ENCODE results near the gene VCX3A. TPM values are rescaled to one million over a fixed set of nuclear protein-coding genes. Genes with fewer than 3 reads are reported as not detected.

Gene VCX3A
- total and polyA plus RNA-seq, 10 of the 15 experiments (the other 5 are each of a cell fraction or from before 2014, with no cell fraction given), result 0.28 TPM; not detected in 9

DNA sequence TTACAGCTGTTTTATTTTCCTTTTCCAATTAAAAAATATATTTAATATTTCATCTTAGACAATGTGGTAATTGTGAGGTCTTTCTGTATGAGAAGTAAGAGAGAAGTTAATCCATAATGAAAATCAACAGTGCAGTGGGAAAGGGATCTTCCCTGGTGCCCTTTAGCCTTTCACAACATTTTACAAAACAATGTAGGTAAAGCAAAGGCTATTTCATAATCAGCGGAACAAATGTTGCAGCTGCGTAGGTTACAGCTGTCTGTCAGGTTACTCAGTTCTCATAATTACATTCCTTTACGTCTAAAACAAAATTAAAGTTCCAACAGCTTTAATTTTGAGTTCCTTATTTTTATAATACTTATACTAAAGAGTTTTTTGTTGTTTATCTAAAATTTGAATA is 22.8 kb upstream of the VCX3A start:
- Histone ChIP-seq H3K36me3 (ENCODE audit: control insufficient read depth in 2 of 2, insufficient read depth in 2 of 2, low read length in 1 of 2) (no peaks in the 10 kb centered on the region), H3K4me1 (ENCODE audit: control insufficient read depth, insufficient read depth, low read length) (no peaks in the 10 kb centered on the region), H3K9ac (ENCODE audit: control insufficient read depth, insufficient read depth, low read length) (no peak overlapping the region), H3K79me2 (ENCODE audit: control insufficient read depth, insufficient read depth, low read length) (no peaks in the 10 kb centered on the region), H3K27ac (ENCODE audit: control insufficient read depth, insufficient read depth) (no peak overlapping the region), H3K9me3 (replicated peaks; ENCODE audit: control insufficient read depth, insufficient read depth, low read length) (no peaks in the 10 kb centered on the region; the same call in 2 of the 3 replicates), H2AFZ (ENCODE audit: control insufficient read depth, low read depth, low read length) (no peak overlapping the region), H3K27me3 (replicated peaks in 1 of 2; ENCODE audit: control insufficient read depth in 2 of 2, insufficient read depth in 2 of 2, low read length in 1 of 2) (no peaks in the 10 kb centered on the region), H3K4me3 (no peak overlapping the region), H4K20me1 (ENCODE audit: control insufficient read depth, insufficient read depth) (no peaks in the 10 kb centered on the region), H3K4me2 (ENCODE audit: control insufficient read depth, insufficient read depth) (no peak overlapping the region)
- intact Hi-C loops (cut with micrococcal nuclease; ENCODE audit: unreplicated experiment) (no loop called here), in situ Hi-C loops (cut with MboI) (no loop called here)
- ChIA-PET RAD21 (ENCODE audit: unreplicated experiment) (no interaction called here), POLR2A (no interaction called here), CTCF (no interaction called here), SMC1A (ENCODE audit: uncharacterized antibody, unreplicated experiment) (interaction anchor here (1.1 kb wide), 1 partner anchor 168 kb away, joined by 3 read pairs; no protein-coding TSS in a partner anchor)
- TF ChIP-seq, protein P1, sequence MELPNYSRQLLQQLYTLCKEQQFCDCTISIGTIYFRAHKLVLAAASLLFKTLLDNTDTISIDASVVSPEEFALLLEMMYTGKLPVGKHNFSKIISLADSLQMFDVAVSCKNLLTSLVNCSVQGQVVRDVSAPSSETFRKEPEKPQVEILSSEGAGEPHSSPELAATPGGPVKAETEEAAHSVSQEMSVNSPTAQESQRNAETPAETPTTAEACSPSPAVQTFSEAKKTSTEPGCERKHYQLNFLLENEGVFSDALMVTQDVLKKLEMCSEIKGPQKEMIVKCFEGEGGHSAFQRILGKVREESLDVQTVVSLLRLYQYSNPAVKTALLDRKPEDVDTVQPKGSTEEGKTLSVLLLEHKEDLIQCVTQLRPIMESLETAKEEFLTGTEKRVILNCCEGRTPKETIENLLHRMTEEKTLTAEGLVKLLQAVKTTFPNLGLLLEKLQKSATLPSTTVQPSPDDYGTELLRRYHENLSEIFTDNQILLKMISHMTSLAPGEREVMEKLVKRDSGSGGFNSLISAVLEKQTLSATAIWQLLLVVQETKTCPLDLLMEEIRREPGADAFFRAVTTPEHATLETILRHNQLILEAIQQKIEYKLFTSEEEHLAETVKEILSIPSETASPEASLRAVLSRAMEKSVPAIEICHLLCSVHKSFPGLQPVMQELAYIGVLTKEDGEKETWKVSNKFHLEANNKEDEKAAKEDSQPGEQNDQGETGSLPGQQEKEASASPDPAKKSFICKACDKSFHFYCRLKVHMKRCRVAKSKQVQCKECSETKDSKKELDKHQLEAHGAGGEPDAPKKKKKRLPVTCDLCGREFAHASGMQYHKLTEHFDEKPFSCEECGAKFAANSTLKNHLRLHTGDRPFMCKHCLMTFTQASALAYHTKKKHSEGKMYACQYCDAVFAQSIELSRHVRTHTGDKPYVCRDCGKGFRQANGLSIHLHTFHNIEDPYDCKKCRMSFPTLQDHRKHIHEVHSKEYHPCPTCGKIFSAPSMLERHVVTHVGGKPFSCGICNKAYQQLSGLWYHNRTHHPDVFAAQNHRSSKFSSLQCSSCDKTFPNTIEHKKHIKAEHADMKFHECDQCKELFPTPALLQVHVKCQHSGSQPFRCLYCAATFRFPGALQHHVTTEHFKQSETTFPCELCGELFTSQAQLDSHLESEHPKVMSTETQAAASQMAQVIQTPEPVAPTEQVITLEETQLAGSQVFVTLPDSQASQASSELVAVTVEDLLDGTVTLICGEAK (IDR thresholded peaks at IDR 0.05; ENCODE audit: borderline replicate concordance), result no peak
- no peak for TF ChIP-seq NR2C2 (IDR thresholded peaks at IDR 0.05; ENCODE audit: borderline replicate concordance, control insufficient read depth, insufficient read length, low read depth)
- TF ChIP-seq BRCA1 (IDR thresholded peaks at IDR 0.05; ENCODE audit: low read depth, low read length), result no peak
- no peak for TF ChIP-seq BCL11A (IDR thresholded peaks at IDR 0.05; ENCODE audit: low read depth, low read length)
- TF ChIP-seq SMC3 (IDR thresholded peaks at IDR 0.05; ENCODE audit: borderline replicate concordance, low read length), result no peak
- no peak for TF ChIP-seq CREB1 (IDR thresholded peaks at IDR 0.05; ENCODE audit: low read depth)
- TF ChIP-seq SMARCA5 (IDR thresholded peaks at IDR 0.05), result no peak
- no peak for TF ChIP-seq ESRRA (IDR thresholded peaks at IDR 0.05; ENCODE audit: low read length)
- no peak for TF ChIP-seq ZNF622 (IDR thresholded peaks at IDR 0.05)
- no peak for TF ChIP-seq USF1 (IDR thresholded peaks at IDR 0.05; ENCODE audit: borderline replicate concordance, extremely low read length, insufficient read depth, low read depth, low read length)
- TF ChIP-seq IKZF2 (IDR thresholded peaks at IDR 0.05), result no peak
- no peak for TF ChIP-seq ZNF687 (IDR thresholded peaks at IDR 0.05)
- no peak for TF ChIP-seq NFYA (IDR thresholded peaks at IDR 0.05; ENCODE audit: borderline replicate concordance, low read depth, low read length)
- no peak for TF ChIP-seq EP300 (IDR thresholded peaks at IDR 0.05; ENCODE audit: borderline replicate concordance in 1 of 2, control insufficient read depth in 1 of 2, low read depth in 2 of 2, low read length in 2 of 2)
- TF ChIP-seq ZNF217 (IDR thresholded peaks at IDR 0.05), result no peak
- DNase-seq (ENCODE audit: low read depth, low spot score) (no peak), FAIRE-seq (no peak), ATAC-seq (no peak)
- 53% methylated on average over 3 of the region's 3 CpGs for WGBS (ENCODE audit: insufficient coverage, insufficient replicate concordance, low lambda C conversion rate, missing lambda C conversion rate)
- BruUV-seq (replicated peaks), result no TSS peak

Data from GM12878 (cell line).